ENCODE measurements around the gene TMEM185B. TPM values are rescaled to one million over a fixed set of nuclear protein-coding genes. Genes with fewer than 3 reads are reported as not detected.
A peak's percentile ranks its signal among the peaks of the same experiment; 100 is the strongest.

The TMEM185B gene
- total and polyA plus RNA-seq, 4 experiments from 2014 or later: 17.5 to 24.9 (median 20.6) TPM

GRCh38 chr2:120222186-120223033, 790 bp downstream of the TMEM185B start:
- Mint-ChIP-seq H3K9me3 (peaks cover 0 to 7% (median 0%) of the 10 kb centered on the region in 8 donors), H3K27me3 (no peaks in the 10 kb centered on the region), H3K27ac (peak overlapping the region; percentile 85 to 97 (median 90)), H3K4me3 (peak overlapping the region; percentile 83 to 89 (median 86)), H3K36me3 (peaks cover 19 to 29% of the 10 kb centered on the region in 2 donors), H3K4me1 (peaks cover 29 to 64% (median 42%) of the 10 kb centered on the region in 4 donors)
- ChIA-PET CTCF (ENCODE audit: partially characterized antibody) (interaction anchor here (0.8 to 2.4 kb wide), 7 partner anchors 10 to 469 kb away, joined by 3 to 26 read pairs (median 4); no protein-coding TSS in a partner anchor), POLR2A (ENCODE audit: partially characterized antibody) (interaction anchor here (1.0 to 4.0 kb wide), 11 partner anchors 8 to 463 kb away, joined by 3 to 62 read pairs (median 6); partner anchors contain the start of genes PTPN4 and RALB)
- intact Hi-C loops (cut with micrococcal nuclease): loop anchor here (1.0 to 5.0 kb wide), 5 partner anchors 10 to 544 kb away; partner anchors contain the start of genes RALB and TMEM177
- no peaks in the 10 kb centered on the region for H3K36me3 ChIP-seq (ENCODE audit: insufficient read depth, low read length)
- peak overlapping the region in 1 of 2 donors; percentile 75 for H3K4me3 ChIP-seq (ENCODE audit: low read length in 2 of 2)
- H3K27ac ChIP-seq (ENCODE audit: low read depth, low read length): peak overlapping the region; percentile 86
- H3K27me3 ChIP-seq (ENCODE audit: insufficient read depth, low read length): no peaks in the 10 kb centered on the region
- peaks cover 33% of the 10 kb centered on the region for H3K4me1 ChIP-seq (ENCODE audit: insufficient read depth, low read length)
- no peaks in the 10 kb centered on the region for H3K9me3 ChIP-seq (ENCODE audit: control insufficient read depth in 1 of 2, low read length in 2 of 2)
- no peak for DNase-seq

- no peaks in the 10 kb centered on the region for H3K9me3 ChIP-seq (ENCODE audit: control insufficient read depth in 1 of 2, low read length in 2 of 2)
- H3K4me3 ChIP-seq (ENCODE audit: low read length in 2 of 2): no peak overlapping the region
- Mint-ChIP-seq H3K27ac (peak overlapping the region in 5 of 7 donors; percentile 48 to 97 (median 78)), H3K36me3 (peaks cover 20 to 33% of the 10 kb centered on the region in 2 donors), H3K4me3 (peak overlapping the region; percentile 75 to 89 (median 86)), H3K27me3 (no peaks in the 10 kb centered on the region), H3K4me1 (peaks cover 28 to 61% (median 42%) of the 10 kb centered on the region in 4 donors), H3K9me3 (peaks cover 0 to 7% (median 0%) of the 10 kb centered on the region in 8 donors)
- ChIA-PET CTCF (ENCODE audit: partially characterized antibody) (interaction anchor here (0.6 to 2.4 kb wide), 4 partner anchors 46 to 469 kb away, joined by 3 to 26 read pairs (median 3); no protein-coding TSS in a partner anchor), POLR2A (ENCODE audit: partially characterized antibody) (interaction anchor here (1.0 to 4.0 kb wide), 6 partner anchors 11 to 462 kb away, joined by 3 to 62 read pairs (median 18); partner anchors contain the start of genes PTPN4 and RALB)
- H3K4me1 ChIP-seq (ENCODE audit: insufficient read depth, low read length): peaks cover 33% of the 10 kb centered on the region
- H3K27ac ChIP-seq (ENCODE audit: low read depth, low read length): no peak overlapping the region
- intact Hi-C loops (cut with micrococcal nuclease): loop anchor here (2.0 to 5.0 kb wide), 2 partner anchors 114 to 543 kb away; partner anchors contain the start of gene TMEM177
- no peaks in the 10 kb centered on the region for H3K27me3 ChIP-seq (ENCODE audit: insufficient read depth, low read length)
- no peaks in the 10 kb centered on the region for H3K36me3 ChIP-seq (ENCODE audit: insufficient read depth, low read length)
- DNase-seq: no peak
Measured at GRCh38 chr2:120221616-120222015, 1.6 kb downstream of the TMEM185B start.

GRCh38 chr2:120220756-120221155, 2.4 kb downstream of the TMEM185B start:
- ChIA-PET CTCF (ENCODE audit: partially characterized antibody) (no interaction called here), POLR2A (ENCODE audit: partially characterized antibody) (interaction anchor here (1.6 to 3.9 kb wide), 2 partner anchors 11 to 31 kb away, joined by 7 to 32 read pairs; partner anchors contain the start of gene RALB)
- no peak for DNase-seq
- Mint-ChIP-seq H3K4me3 (peak overlapping the region in 5 of 8 donors; percentile 4 to 88 (median 47)), H3K27me3 (no peaks in the 10 kb centered on the region), H3K9me3 (peaks cover 0 to 8% (median 0%) of the 10 kb centered on the region in 8 donors), H3K27ac (peak overlapping the region in 4 of 7 donors; percentile 29 to 97 (median 84)), H3K4me1 (peaks cover 27 to 61% (median 40%) of the 10 kb centered on the region in 4 donors), H3K36me3 (peaks cover 24 to 35% of the 10 kb centered on the region in 2 donors)
- Histone ChIP-seq H3K4me1 (ENCODE audit: insufficient read depth, low read length) (peaks cover 33% of the 10 kb centered on the region), H3K4me3 (ENCODE audit: low read length in 2 of 2) (no peak overlapping the region), H3K27me3 (ENCODE audit: insufficient read depth, low read length) (no peaks in the 10 kb centered on the region), H3K27ac (ENCODE audit: low read depth, low read length) (no peak overlapping the region), H3K9me3 (ENCODE audit: control insufficient read depth in 1 of 2, low read length in 2 of 2) (no peaks in the 10 kb centered on the region), H3K36me3 (ENCODE audit: insufficient read depth, low read length) (no peaks in the 10 kb centered on the region)
- intact Hi-C loops (cut with micrococcal nuclease): loop anchor here (5.0 kb wide), 1 partner anchor 113 kb away; no protein-coding TSS in a partner anchor

- DNase-seq: no peak
- Mint-ChIP-seq H3K27ac (peak overlapping the region in 3 of 7 donors; percentile 25 to 68 (median 30)), H3K4me3 (no peak overlapping the region), H3K4me1 (peaks cover 27 to 55% (median 38%) of the 10 kb centered on the region in 4 donors), H3K27me3 (no peaks in the 10 kb centered on the region), H3K9me3 (peaks cover 0 to 8% (median 0%) of the 10 kb centered on the region in 8 donors), H3K36me3 (peaks cover 24 to 35% of the 10 kb centered on the region in 2 donors)
- no peaks in the 10 kb centered on the region for H3K36me3 ChIP-seq (ENCODE audit: insufficient read depth, low read length)
- CTCF ChIA-PET (ENCODE audit: partially characterized antibody): interaction anchor here (1.3 to 2.4 kb wide), 4 partner anchors 8 to 93 kb away, joined by 5 to 7 read pairs (median 6); no protein-coding TSS in a partner anchor
- no peaks in the 10 kb centered on the region for H3K9me3 ChIP-seq (ENCODE audit: control insufficient read depth in 1 of 2, low read length in 2 of 2)
- H3K27ac ChIP-seq (ENCODE audit: low read depth, low read length): no peak overlapping the region
- intact Hi-C loops (cut with micrococcal nuclease): loop anchor here (5.0 kb wide), 1 partner anchor 112 kb away; no protein-coding TSS in a partner anchor
- no peaks in the 10 kb centered on the region for H3K27me3 ChIP-seq (ENCODE audit: insufficient read depth, low read length)
- no peak overlapping the region for H3K4me3 ChIP-seq (ENCODE audit: low read length in 2 of 2)
- H3K4me1 ChIP-seq (ENCODE audit: insufficient read depth, low read length): peaks cover 33% of the 10 kb centered on the region
- POLR2A ChIA-PET (ENCODE audit: partially characterized antibody): interaction anchor here (1.2 to 2.4 kb wide), 5 partner anchors 10 to 43 kb away, joined by 4 to 10 read pairs (median 4); partner anchors contain the start of gene RALB
Measured at GRCh38 chr2:120219766-120220165, 3.4 kb downstream of the TMEM185B start.

- Histone ChIP-seq H3K27me3 (ENCODE audit: insufficient read depth, low read length) (no peaks in the 10 kb centered on the region), H3K4me3 (ENCODE audit: low read length in 2 of 2) (no peak overlapping the region), H3K36me3 (ENCODE audit: insufficient read depth, low read length) (no peaks in the 10 kb centered on the region), H3K9me3 (ENCODE audit: control insufficient read depth in 1 of 2, low read length in 2 of 2) (no peaks in the 10 kb centered on the region), H3K4me1 (ENCODE audit: insufficient read depth, low read length) (peaks cover 30% of the 10 kb centered on the region), H3K27ac (ENCODE audit: low read depth, low read length) (no peak overlapping the region)
- no peak for DNase-seq
- ChIA-PET CTCF (ENCODE audit: partially characterized antibody) (interaction anchor here (1.3 to 2.4 kb wide), 4 partner anchors 9 to 94 kb away, joined by 5 to 7 read pairs (median 6); no protein-coding TSS in a partner anchor), POLR2A (ENCODE audit: partially characterized antibody) (interaction anchor here (1.2 to 2.4 kb wide), 5 partner anchors 10 to 42 kb away, joined by 4 to 10 read pairs (median 4); partner anchors contain the start of gene RALB)
- Mint-ChIP-seq H3K27ac (peak overlapping the region in 2 of 7 donors; percentile 29 to 36), H3K9me3 (peaks cover 0 to 8% (median 0%) of the 10 kb centered on the region in 8 donors), H3K4me3 (no peak overlapping the region), H3K4me1 (peaks cover 24 to 50% (median 34%) of the 10 kb centered on the region in 4 donors), H3K36me3 (peaks cover 24 to 35% of the 10 kb centered on the region in 2 donors), H3K27me3 (no peaks in the 10 kb centered on the region)
- intact Hi-C loops (cut with micrococcal nuclease): no loop called here
Measured at GRCh38 chr2:120219291-120219690, 3.9 kb downstream of the TMEM185B start.

- Mint-ChIP-seq H3K27ac (no peak overlapping the region), H3K4me1 (peaks cover 22 to 42% (median 29%) of the 10 kb centered on the region in 4 donors), H3K9me3 (peaks cover 0 to 8% (median 0%) of the 10 kb centered on the region in 8 donors), H3K27me3 (no peaks in the 10 kb centered on the region), H3K4me3 (no peak overlapping the region), H3K36me3 (peaks cover 24 to 35% of the 10 kb centered on the region in 2 donors)
- no peaks in the 10 kb centered on the region for H3K36me3 ChIP-seq (ENCODE audit: insufficient read depth, low read length)
- ChIA-PET CTCF (ENCODE audit: partially characterized antibody) (interaction anchor here (1.1 to 2.4 kb wide), 2 partner anchors 10 to 95 kb away, joined by 3 to 6 read pairs; no protein-coding TSS in a partner anchor), POLR2A (ENCODE audit: partially characterized antibody) (interaction anchor here (2.4 kb wide), 1 partner anchor 34 kb away, joined by 10 read pairs; the partner anchor contains the start of gene RALB)
- H3K9me3 ChIP-seq (ENCODE audit: control insufficient read depth in 1 of 2, low read length in 2 of 2): no peaks in the 10 kb centered on the region
- no peak overlapping the region for H3K4me3 ChIP-seq (ENCODE audit: low read length in 2 of 2)
- no peaks in the 10 kb centered on the region for H3K27me3 ChIP-seq (ENCODE audit: insufficient read depth, low read length)
- no peak overlapping the region for H3K27ac ChIP-seq (ENCODE audit: low read depth, low read length)
- intact Hi-C loops (cut with micrococcal nuclease): no loop called here
- peaks cover 23% of the 10 kb centered on the region for H3K4me1 ChIP-seq (ENCODE audit: insufficient read depth, low read length)
- no peak for DNase-seq
Measured at GRCh38 chr2:120218181-120218580, 5.0 kb downstream of the TMEM185B start.
